ENCODE data around the gene RGPD8. TPM values are rescaled to one million over a fixed set of nuclear protein-coding genes. Genes with fewer than 3 reads are reported as not detected.

RGPD8 gene
- total RNA-seq, 1 experiment from 2014 or later, result 5.0 TPM

DNA sequence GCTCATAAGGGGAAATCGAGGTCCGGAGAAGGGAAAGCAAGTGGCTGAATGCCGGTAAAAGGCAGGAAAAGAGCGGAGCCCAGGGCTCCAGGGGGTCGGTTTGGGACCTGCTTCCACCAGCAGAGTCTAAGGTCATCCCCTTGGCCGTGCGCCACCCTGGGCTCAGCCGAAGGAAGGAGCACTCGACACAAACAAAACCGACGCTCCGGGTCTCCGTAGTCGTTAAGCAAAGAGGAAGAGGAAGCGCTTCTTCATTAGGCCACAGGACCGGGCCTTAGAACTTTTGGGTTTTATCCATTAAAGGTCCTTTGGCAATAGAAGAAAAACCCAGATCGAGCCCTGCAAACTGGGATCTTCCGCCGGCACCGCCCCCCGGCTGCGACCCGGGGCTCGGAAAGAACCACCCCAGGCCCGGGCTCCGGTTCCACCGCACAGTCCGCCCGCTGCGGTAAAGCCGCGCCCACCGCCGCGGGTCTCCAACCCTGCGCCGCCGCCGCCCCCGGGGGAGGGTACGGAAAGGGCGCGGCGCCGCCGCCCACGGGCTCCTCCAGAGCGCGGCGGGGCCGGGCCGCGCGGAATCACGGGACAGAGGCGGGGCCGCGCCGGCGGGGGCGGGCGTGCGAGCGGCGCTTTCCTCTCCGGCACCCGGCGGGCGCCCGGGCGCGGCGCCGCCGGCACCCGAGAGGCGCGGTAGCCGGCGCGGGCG lies 48.2 kb upstream of the RGPD8 start, which contains the start of gene TTL:
Gene TTL (plus strand): TSS at position 629 of the 706 bp plus-strand sequence. CDS start 189 bp downstream, outside the sequence.
- peaks cover 25% of the 10 kb centered on the region for H3F3A ChIP-seq (ENCODE audit: insufficient read depth, low read depth)
- no peaks in the 10 kb centered on the region for H3K36me3 ChIP-seq (ENCODE audit: low read depth)
- H3K27ac ChIP-seq, result peak within 1 kb of the TSS; percentile 28
- H3K27me3 ChIP-seq (ENCODE audit: insufficient read depth, low read depth), result no peaks in the 10 kb centered on the region
- peak within 1 kb of the TSS; percentile 90 for H3K4me2 ChIP-seq
- H3K4me3 ChIP-seq, result peak within 1 kb of the TSS; percentile 74
- ChIA-PET POLR2A (ENCODE audit: unreplicated experiment) (no interaction called here), CTCF (no interaction called here)
- peak; percentile 47 to 73 for DNase-seq
- H3K9me2 ChIP-seq (ENCODE audit: insufficient read depth), result no peaks in the 10 kb centered on the region
- TSS peak; percentile 88 for BruUV-seq (replicated peaks)
- H3K79me2 ChIP-seq (ENCODE audit: low read depth), result peaks cover 26% of the 10 kb centered on the region
- peak within 1 kb of the TSS; percentile 98 for H2AFZ ChIP-seq
- TF ChIP-seq CTCF (conservative IDR thresholded peaks at IDR 0.05) (no peak), EZH2 (IDR thresholded peaks at IDR 0.05; ENCODE audit: low read depth) (no peak)
- intact Hi-C loops (cut with micrococcal nuclease; ENCODE audit: unreplicated experiment), result loop anchor here (1.0 to 5.0 kb wide), 4 partner anchors 101 to 456 kb away; partner anchors contain the start of gene ZC3H6
- no peaks in the 10 kb centered on the region for H4K20me1 ChIP-seq (ENCODE audit: insufficient read depth)
- no peaks in the 10 kb centered on the region for H3K9me3 ChIP-seq (ENCODE audit: insufficient read depth, low read depth)
- peaks cover 15% of the 10 kb centered on the region for H3K4me1 ChIP-seq (replicated peaks; ENCODE audit: insufficient read depth)

GRCh38 chr2:112481050-112481527 lies 47.6 kb upstream of the RGPD8 start:
- TF ChIP-seq CTCF (conservative IDR thresholded peaks at IDR 0.05) (peak; percentile 62), EZH2 (IDR thresholded peaks at IDR 0.05; ENCODE audit: low read depth) (no peak)
- no peaks in the 10 kb centered on the region for H3K9me2 ChIP-seq (ENCODE audit: insufficient read depth)
- H3K4me1 ChIP-seq (replicated peaks; ENCODE audit: insufficient read depth), result peaks cover 15% of the 10 kb centered on the region
- peak overlapping the region; percentile 90 for H3K4me2 ChIP-seq
- intact Hi-C loops (cut with micrococcal nuclease; ENCODE audit: unreplicated experiment), result loop anchor here (1.0 to 5.0 kb wide), 4 partner anchors 102 to 456 kb away; partner anchors contain the start of gene ZC3H6
- peaks cover 25% of the 10 kb centered on the region for H3F3A ChIP-seq (ENCODE audit: insufficient read depth, low read depth)
- H3K27ac ChIP-seq, result peak overlapping the region; percentile 28; the same call in 1 of the 2 replicates
- no peaks in the 10 kb centered on the region for H3K9me3 ChIP-seq (ENCODE audit: insufficient read depth, low read depth)
- BruUV-seq (replicated peaks), result no TSS peak
- CTCF ChIA-PET, result no interaction called here
- H2AFZ ChIP-seq, result peak overlapping the region; percentile 98
- POLR2A ChIA-PET (ENCODE audit: unreplicated experiment), result interaction anchor here (0.6 kb wide), 1 partner anchor 177 kb away, joined by 4 read pairs; no protein-coding TSS in a partner anchor
- peak; percentile 74 to 77 for DNase-seq
- no peaks in the 10 kb centered on the region for H3K36me3 ChIP-seq (ENCODE audit: low read depth)
- H4K20me1 ChIP-seq (ENCODE audit: insufficient read depth), result no peaks in the 10 kb centered on the region
- no peaks in the 10 kb centered on the region for H3K27me3 ChIP-seq (ENCODE audit: insufficient read depth, low read depth)
- peaks cover 26% of the 10 kb centered on the region for H3K79me2 ChIP-seq (ENCODE audit: low read depth)
- H3K4me3 ChIP-seq, result peak overlapping the region; percentile 74

- TF ChIP-seq EZH2 (IDR thresholded peaks at IDR 0.05; ENCODE audit: low read depth) (no peak), CTCF (conservative IDR thresholded peaks at IDR 0.05) (no peak)
- ChIA-PET CTCF (interaction anchor here (0.6 kb wide), 1 partner anchor 58 kb away, joined by 3 read pairs; no protein-coding TSS in a partner anchor), POLR2A (ENCODE audit: unreplicated experiment) (interaction anchor here (0.5 to 0.6 kb wide), 2 partner anchors 177 to 207 kb away, joined by 4 to 12 read pairs; no protein-coding TSS in a partner anchor)
- Histone ChIP-seq H3K27me3 (ENCODE audit: insufficient read depth, low read depth) (no peaks in the 10 kb centered on the region), H3K79me2 (ENCODE audit: low read depth) (peaks cover 23% of the 10 kb centered on the region), H3K4me2 (peak overlapping the region; percentile 90), H3K4me1 (replicated peaks; ENCODE audit: insufficient read depth) (peaks cover 15% of the 10 kb centered on the region), H3K27ac (no peak overlapping the region), H3F3A (ENCODE audit: insufficient read depth, low read depth) (peaks cover 25% of the 10 kb centered on the region), H3K36me3 (ENCODE audit: low read depth) (no peaks in the 10 kb centered on the region), H3K4me3 (peak overlapping the region; percentile 74; the same call in 1 of the 2 replicates), H4K20me1 (ENCODE audit: insufficient read depth) (no peaks in the 10 kb centered on the region), H3K9me2 (ENCODE audit: insufficient read depth) (no peaks in the 10 kb centered on the region), H3K9me3 (ENCODE audit: insufficient read depth, low read depth) (no peaks in the 10 kb centered on the region), H2AFZ (peak overlapping the region; percentile 98; the same call in 1 of the 2 replicates)
- intact Hi-C loops (cut with micrococcal nuclease; ENCODE audit: unreplicated experiment), result loop anchor here (1.0 to 5.0 kb wide), 4 partner anchors 102 to 457 kb away; partner anchors contain the start of gene ZC3H6
- BruUV-seq (replicated peaks), result no TSS peak
- peak in 1 of 2 experiments; percentile 9 for DNase-seq
Measured at GRCh38 chr2:112480530-112481049, 47.1 kb upstream of the RGPD8 start.
